ENCODE data around the gene HSD17B3.

DNA sequence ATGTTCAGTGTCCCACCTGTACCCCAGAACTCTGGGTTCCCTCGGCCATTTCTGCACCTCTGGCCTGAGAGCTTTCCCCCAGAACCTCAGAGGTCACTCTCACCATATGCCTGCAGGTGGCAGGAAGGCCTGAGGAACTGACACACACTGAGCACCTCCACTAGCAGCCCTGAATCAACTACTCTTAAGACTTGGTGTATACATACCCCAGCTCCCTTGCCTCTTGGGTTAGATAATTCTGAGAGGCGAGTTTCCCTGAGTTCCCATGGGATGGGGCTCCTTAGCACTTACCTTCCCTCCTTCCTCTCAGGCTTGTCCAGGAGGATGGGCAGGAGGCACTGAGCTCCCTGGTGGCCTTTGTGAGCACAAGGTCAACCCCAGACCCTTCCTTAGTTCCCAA is 86.1 kb downstream of the HSD17B3 start:
- no peak for TF ChIP-seq CTCF (IDR thresholded peaks at IDR 0.05)
- TF ChIP-seq POLR2AphosphoS5 (IDR thresholded peaks at IDR 0.05) = no peak
- no peak for TF ChIP-seq POLR2A (IDR thresholded peaks at IDR 0.05)

Measured in sigmoid colon (tissue), 4 donors.